Subcutaneous abdominal adipose tissue (tissue), 5 donors: ENCODE measurements around the gene ADGRL3.

Source experiments
- H3K27ac ChIP-seq: one replicate; pipeline ENCODE4 v1.7.0; 2013; ENCODE audit warnings: low read depth, mild to moderate bottlenecking, inconsistent platforms, low read length, moderate library complexity
- H3K27me3 ChIP-seq, 5 donors: one replicate each; pipeline ENCODE4 v1.7.0; 2013; ENCODE audit warnings: low read length in 5 of 5, inconsistent platforms in 1 of 5; ENCODE audit not compliant: control insufficient read depth in 5 of 5, insufficient read depth in 4 of 5
- H3K36me3 ChIP-seq, 5 donors: one replicate each; pipeline ENCODE4 v1.7.0; 2013; ENCODE audit warnings: low read length in 5 of 5; ENCODE audit not compliant: control insufficient read depth in 5 of 5, insufficient read depth in 5 of 5
- H3K4me1 ChIP-seq, 5 donors: one replicate each; pipeline ENCODE4 v1.7.0; 2013; ENCODE audit warnings: low read length in 5 of 5, mild to moderate bottlenecking in 3 of 5, moderate library complexity in 1 of 5; ENCODE audit not compliant: control insufficient read depth in 5 of 5, insufficient read depth in 5 of 5
- H3K4me3 ChIP-seq, 5 donors: one replicate each; pipeline ENCODE4 v1.7.0; 2013; ENCODE audit warnings: low read length in 5 of 5, low read depth in 1 of 5
- H3K9ac ChIP-seq, 5 donors: one replicate each; pipeline ENCODE4 v1.7.0; 2013; ENCODE audit warnings: low read length in 5 of 5, mild to moderate bottlenecking in 4 of 5, moderate library complexity in 3 of 5
- H3K9me3 ChIP-seq, 5 donors: one replicate each; pipeline ENCODE4 v1.7.0; 2013; ENCODE audit warnings: low read length in 5 of 5; ENCODE audit not compliant: control insufficient read depth in 5 of 5
- donor health status: healthy.
- donor health status: healthy.
- donor health status: healthy.
- donor health status: healthy.
- donor health status: healthy.

ADGRL3 gene

GRCh38 chr4:61579786-61580185, 379.7 kb downstream of the ADGRL3 start:
- H3K4me3 ChIP-seq, result no peak overlapping the region
- H3K27me3 ChIP-seq, result no peaks in the 10 kb centered on the region
- H3K36me3 ChIP-seq, result no peaks in the 10 kb centered on the region
- peaks cover 0 to 9% (median 0%) of the 10 kb centered on the region in 5 donors for H3K4me1 ChIP-seq
- no peak overlapping the region for H3K27ac ChIP-seq
- H3K9ac ChIP-seq, result no peak overlapping the region
- no peaks in the 10 kb centered on the region for H3K9me3 ChIP-seq

DNA sequence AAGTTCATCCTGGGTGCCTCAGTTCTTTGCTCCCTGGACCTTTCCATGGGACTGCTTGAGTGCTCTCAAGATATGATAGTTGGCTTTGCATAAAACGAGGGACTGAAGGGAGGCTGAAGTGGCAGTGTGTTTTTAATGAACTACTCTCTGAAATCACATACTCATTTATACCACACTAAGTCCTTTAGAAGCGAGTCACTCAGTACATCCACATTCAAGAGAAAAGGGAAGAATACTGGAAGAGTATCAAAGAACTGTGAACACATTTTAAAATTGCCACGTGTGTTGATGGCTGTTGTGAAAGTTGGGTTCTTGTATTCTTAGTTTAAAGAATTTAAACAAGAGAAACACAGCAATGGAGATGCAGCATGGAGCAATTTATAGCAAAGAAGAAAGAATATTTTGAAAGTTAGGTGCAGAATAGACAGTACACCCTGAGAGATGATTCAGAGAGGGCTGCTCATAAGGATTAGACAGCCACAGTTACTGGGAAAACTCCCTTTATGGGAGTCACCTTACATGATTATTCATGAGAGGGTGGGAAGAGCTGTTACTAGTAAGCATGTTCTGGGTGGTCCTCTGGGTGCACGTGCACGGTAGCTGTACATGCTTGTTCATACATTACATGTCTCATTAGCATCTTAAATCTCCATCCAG, 380.7 kb downstream of the ADGRL3 start:
- no peaks in the 10 kb centered on the region for H3K27me3 ChIP-seq
- no peak overlapping the region for H3K27ac ChIP-seq
- no peak overlapping the region for H3K9ac ChIP-seq
- no peaks in the 10 kb centered on the region for H3K9me3 ChIP-seq
- no peaks in the 10 kb centered on the region for H3K36me3 ChIP-seq
- H3K4me1 ChIP-seq, result peaks cover 0 to 9% (median 0%) of the 10 kb centered on the region in 5 donors
- H3K4me3 ChIP-seq, result no peak overlapping the region

DNA sequence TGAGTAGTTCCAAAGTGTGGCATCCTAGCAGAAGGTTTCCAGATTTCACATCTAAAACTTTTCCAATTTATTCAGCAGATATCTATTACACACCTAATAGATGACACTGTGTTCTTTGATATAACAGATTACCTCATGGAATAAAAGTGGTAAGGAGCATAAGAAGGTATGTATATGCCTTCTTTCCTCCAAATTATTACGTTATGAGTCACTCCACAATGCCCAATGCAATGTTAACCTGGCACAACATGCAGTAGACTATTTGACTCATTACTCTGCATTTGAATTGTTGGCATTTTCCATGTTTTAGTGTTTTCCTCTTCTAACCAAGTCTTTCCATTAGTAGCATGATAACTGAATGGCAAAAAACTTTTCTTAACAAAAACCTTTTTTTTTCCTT, 383.6 kb downstream of the ADGRL3 start:
- no peaks in the 10 kb centered on the region for H3K36me3 ChIP-seq
- H3K9ac ChIP-seq, result no peak overlapping the region
- no peak overlapping the region for H3K4me3 ChIP-seq
- H3K27ac ChIP-seq, result no peak overlapping the region
- H3K4me1 ChIP-seq, result peaks cover 0 to 9% (median 0%) of the 10 kb centered on the region in 5 donors
- H3K9me3 ChIP-seq, result no peaks in the 10 kb centered on the region
- no peaks in the 10 kb centered on the region for H3K27me3 ChIP-seq

- no peaks in the 10 kb centered on the region for H3K4me1 ChIP-seq
- no peaks in the 10 kb centered on the region for H3K36me3 ChIP-seq
- H3K9ac ChIP-seq, result no peak overlapping the region
- H3K9me3 ChIP-seq, result no peaks in the 10 kb centered on the region
- H3K4me3 ChIP-seq, result no peak overlapping the region
- H3K27me3 ChIP-seq, result no peaks in the 10 kb centered on the region
- no peak overlapping the region for H3K27ac ChIP-seq
Measured at GRCh38 chr4:61588621-61589402, 388.7 kb downstream of the ADGRL3 start.

DNA sequence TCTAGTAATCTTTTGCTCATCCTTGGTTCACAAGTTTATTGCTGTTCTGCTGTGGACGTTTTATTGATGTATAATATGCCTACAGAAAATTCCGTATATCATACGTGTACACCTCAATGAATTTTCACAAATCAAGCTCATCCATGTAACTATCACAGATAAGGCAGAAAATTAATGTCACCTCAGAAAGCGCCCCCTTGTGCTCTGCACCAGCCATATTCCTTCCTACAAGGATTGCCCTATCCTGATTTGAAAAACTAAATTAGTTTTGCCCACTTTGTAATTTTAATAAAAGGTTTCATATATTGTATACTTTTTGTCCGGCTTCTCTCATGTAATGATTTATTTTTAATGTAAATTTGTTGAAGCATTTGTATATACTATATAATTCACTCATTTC, 390.8 kb downstream of the ADGRL3 start:
- no peak overlapping the region for H3K27ac ChIP-seq
- no peaks in the 10 kb centered on the region for H3K27me3 ChIP-seq
- H3K9ac ChIP-seq, result no peak overlapping the region
- H3K4me3 ChIP-seq, result no peak overlapping the region
- no peaks in the 10 kb centered on the region for H3K9me3 ChIP-seq
- no peaks in the 10 kb centered on the region for H3K4me1 ChIP-seq
- no peaks in the 10 kb centered on the region for H3K36me3 ChIP-seq

DNA sequence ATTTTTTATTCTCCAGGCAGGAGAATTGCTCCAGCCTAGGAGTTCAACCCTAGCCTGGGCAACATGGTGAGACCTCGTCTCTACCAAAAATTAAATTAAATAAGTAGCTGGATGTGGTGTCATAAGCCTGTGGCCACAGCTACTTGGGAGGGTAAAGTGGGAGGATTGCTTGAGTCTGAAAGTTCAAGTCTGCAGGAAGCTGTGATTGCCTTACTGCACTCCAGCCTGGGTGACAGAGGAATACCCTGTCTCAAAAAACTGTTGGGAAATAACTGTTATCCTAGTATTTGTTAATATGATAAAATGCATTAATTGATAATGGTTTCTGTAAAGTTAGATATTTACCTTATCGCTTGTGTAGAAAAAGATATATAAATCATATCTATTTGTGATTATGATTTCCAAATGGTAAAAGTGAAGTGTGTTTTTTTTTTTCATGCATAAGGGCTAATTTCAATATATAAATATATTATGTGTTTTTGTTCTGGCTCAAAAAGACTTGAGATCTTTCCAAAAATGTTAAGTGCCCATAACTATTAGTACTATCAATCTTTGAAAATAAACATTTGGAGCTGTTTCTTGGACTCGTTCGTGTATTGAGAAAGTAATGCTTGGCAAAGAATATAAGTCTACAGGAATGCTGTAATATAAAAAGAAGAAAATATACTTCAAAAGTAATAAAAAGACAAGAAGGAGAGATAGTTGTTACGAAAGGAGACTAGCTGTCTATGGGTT, 396.6 kb downstream of the ADGRL3 start:
- H3K27ac ChIP-seq, result no peak overlapping the region
- H3K4me1 ChIP-seq, result peaks cover 0 to 2% (median 0%) of the 10 kb centered on the region in 5 donors
- no peaks in the 10 kb centered on the region for H3K36me3 ChIP-seq
- H3K4me3 ChIP-seq, result no peak overlapping the region
- peaks cover 0 to 2% (median 0%) of the 10 kb centered on the region in 5 donors for H3K9me3 ChIP-seq
- H3K9ac ChIP-seq, result no peak overlapping the region
- H3K27me3 ChIP-seq, result no peaks in the 10 kb centered on the region

GRCh38 chr4:61603086-61603485, 403.0 kb downstream of the ADGRL3 start:
- no peak overlapping the region for H3K4me3 ChIP-seq
- peaks cover 0 to 6% (median 0%) of the 10 kb centered on the region in 5 donors for H3K4me1 ChIP-seq
- H3K27me3 ChIP-seq, result no peaks in the 10 kb centered on the region
- no peaks in the 10 kb centered on the region for H3K36me3 ChIP-seq
- no peak overlapping the region for H3K9ac ChIP-seq
- H3K9me3 ChIP-seq, result peaks cover 0 to 2% (median 0%) of the 10 kb centered on the region in 5 donors
- H3K27ac ChIP-seq, result no peak overlapping the region

DNA sequence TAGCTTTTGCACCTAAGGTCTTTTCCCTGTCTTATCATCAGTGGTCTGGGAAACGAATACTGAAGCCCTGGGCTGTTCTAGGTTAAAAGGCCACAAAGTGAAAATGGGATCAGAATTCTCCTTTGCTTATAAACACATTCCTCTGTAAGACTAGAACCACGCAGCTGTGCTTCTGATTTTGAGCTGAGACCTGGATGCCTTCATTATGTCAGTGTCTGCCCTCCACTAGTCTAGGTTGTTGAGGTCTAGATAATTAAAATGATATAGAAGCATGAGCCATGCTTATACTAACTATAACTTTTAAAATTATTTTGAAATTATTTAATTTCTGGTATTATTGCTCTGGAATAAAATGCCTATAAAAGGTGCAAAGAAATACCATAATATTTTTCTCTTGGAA, 403.9 kb downstream of the ADGRL3 start:
- H3K9me3 ChIP-seq, result peaks cover 0 to 2% (median 0%) of the 10 kb centered on the region in 5 donors
- no peak overlapping the region for H3K9ac ChIP-seq
- no peaks in the 10 kb centered on the region for H3K36me3 ChIP-seq
- no peaks in the 10 kb centered on the region for H3K27me3 ChIP-seq
- no peak overlapping the region for H3K4me3 ChIP-seq
- H3K27ac ChIP-seq, result no peak overlapping the region
- peaks cover 0 to 6% (median 0%) of the 10 kb centered on the region in 5 donors for H3K4me1 ChIP-seq

- Histone ChIP-seq H3K9me3 (no peaks in the 10 kb centered on the region), H3K4me1 (peaks cover 0 to 6% (median 0%) of the 10 kb centered on the region in 5 donors), H3K4me3 (no peak overlapping the region), H3K36me3 (no peaks in the 10 kb centered on the region), H3K9ac (no peak overlapping the region), H3K27ac (no peak overlapping the region), H3K27me3 (no peaks in the 10 kb centered on the region)
Measured at GRCh38 chr4:61605984-61606383, 405.9 kb downstream of the ADGRL3 start.

DNA sequence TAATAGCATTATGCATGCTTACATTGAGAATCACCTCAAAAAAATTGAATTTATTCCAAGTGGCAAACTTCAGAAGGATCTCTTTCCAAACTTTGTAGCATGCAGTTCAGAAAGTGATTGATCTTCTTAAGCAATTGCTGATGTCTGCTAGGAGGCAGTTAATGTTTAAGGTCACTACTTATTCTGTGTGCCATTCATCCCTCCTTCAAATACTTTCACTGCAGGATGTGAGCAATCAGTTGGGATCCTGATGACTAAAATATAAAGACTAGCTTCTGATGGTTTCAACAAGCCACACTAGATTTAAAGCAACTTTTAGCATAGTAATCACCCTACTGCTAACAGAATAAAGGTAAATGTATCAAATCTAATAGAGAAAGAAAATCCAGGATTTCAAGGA, 414.1 kb downstream of the ADGRL3 start:
- Histone ChIP-seq H3K4me1 (no peaks in the 10 kb centered on the region), H3K27ac (no peak overlapping the region)

More for the DNA sequence above, 414.1 kb downstream of the ADGRL3 start:
- Histone ChIP-seq H3K4me3 (no peak overlapping the region), H3K9me3 (no peaks in the 10 kb centered on the region), H3K36me3 (no peaks in the 10 kb centered on the region), H3K9ac (no peak overlapping the region), H3K27me3 (no peaks in the 10 kb centered on the region)
